Activated CD8-positive, alpha-beta T cell treated with anti-CD3 and anti-CD28 coated beads for 36 hours (primary cell): ENCODE data around the gene AMDHD1. TPM values are rescaled to one million over a fixed set of nuclear protein-coding genes. Genes with fewer than 3 reads are reported as not detected.

Experiments used
- ATAC-seq: fragments of 200-7000 bp; cut with Tn5 transposase; one replicate; pipeline ENCODE4 v1.10.0; 2021; ENCODE audit warnings: mild to moderate bottlenecking, moderate library complexity
- CTCF ChIA-PET: fragments of 350-600 bp; sonication (Branson Sonifier 250); formaldehyde crosslinking; loops from one replicate; lab custom pipeline; 2021; ENCODE audit warnings: antibody characterized with exemption; lab: Charles Lee
- POLR2A ChIA-PET: fragments of 350-600 bp; sonication (Branson Sonifier 250); formaldehyde crosslinking; loops from one replicate; lab custom pipeline; 2021; ENCODE audit warnings: antibody characterized with exemption; lab: Charles Lee
- DNase-seq: peaks from one replicate; pipeline ENCODE4 v3.0.0-alpha.2; 2020
- H3K27ac Mint-ChIP-seq: one replicate; pipeline ENCODE4 v1.8.0; 2021; ENCODE audit warnings: mild to moderate bottlenecking, mixed read lengths
- H3K27me3 Mint-ChIP-seq: one replicate; pipeline ENCODE4 v1.8.0; 2021; ENCODE audit warnings: mixed read lengths
- H3K36me3 Mint-ChIP-seq: one replicate; pipeline ENCODE4 v1.8.0; 2021; ENCODE audit warnings: low read depth, mixed read lengths
- H3K4me1 Mint-ChIP-seq: one replicate; pipeline ENCODE4 v1.8.0; 2021; ENCODE audit warnings: low read depth, mixed read lengths
- H3K4me3 Mint-ChIP-seq: one replicate; pipeline ENCODE4 v1.8.0; 2021; ENCODE audit warnings: mild to moderate bottlenecking, moderate library complexity, mixed read lengths
- H3K9me3 Mint-ChIP-seq: one replicate; pipeline ENCODE4 v1.8.0; 2021; ENCODE audit warnings: mixed read lengths
- CTCF ChIP-seq: fragments of 200-600 bp; IDR thresholded peaks from one replicate; pipeline ENCODE4 v1.8.0; 2022; ENCODE audit warnings: antibody characterized with exemption, mild to moderate bottlenecking
- intact Hi-C: fragments of 100-400 bp; cut with micrococcal nuclease; formaldehyde crosslinking; loops from one replicate; pipeline ENCODE4 v1.10.0; 2022
- total RNA-seq, 2 experiments: library from RNA; stranded (reverse); gene quantifications; one replicate each; pipeline ENCODE4 v1.2.3, GENCODE V29; 2021

AMDHD1 gene
- total RNA-seq: 1 to 10 TPM; 1.1 TPM

DNA sequence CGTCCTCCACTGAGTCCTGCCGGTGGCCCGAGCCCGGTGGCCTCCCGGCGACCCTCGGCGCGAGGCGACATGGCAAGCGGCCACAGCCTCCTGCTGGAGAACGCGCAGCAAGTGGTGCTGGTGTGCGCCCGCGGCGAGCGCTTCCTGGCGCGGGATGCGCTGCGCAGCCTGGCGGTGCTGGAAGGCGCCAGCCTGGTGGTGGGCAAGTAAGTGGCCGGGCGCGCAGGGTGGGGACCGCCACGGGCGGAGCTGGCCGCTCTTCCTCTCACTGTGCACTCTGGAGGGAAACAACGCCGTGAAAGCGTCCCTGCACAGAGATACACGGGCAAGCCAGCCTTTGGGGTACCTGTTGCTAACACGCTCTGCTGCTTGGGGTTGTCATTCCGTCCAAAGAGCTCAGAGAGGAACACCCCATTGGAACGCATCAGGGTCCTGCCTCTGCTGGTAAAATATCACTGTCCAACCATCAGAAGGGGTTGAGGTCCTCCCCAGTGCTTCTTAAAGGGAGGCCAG lies at the start of gene AMDHD1:
TSS of gene AMDHD1 (plus strand) at position 2 of the 513 bp plus-strand sequence. CDS start at position 70, 68 bp downstream.
- intact Hi-C loops: no loop called here

GRCh38 chr12:95896846-95897245 lies 46.3 kb upstream of the AMDHD1 start:
- intact Hi-C loops: no loop called here
- H3K27ac Mint-ChIP-seq: no peak overlapping the region
- ChIA-PET CTCF (interaction anchor here (1.2 to 1.7 kb wide), 3 partner anchors 18 to 100 kb away, joined by 3 to 6 read pairs (median 3); no protein-coding TSS in a partner anchor), POLR2A (no interaction called here)
- peaks cover 11% of the 10 kb centered on the region for H3K27me3 Mint-ChIP-seq
- no peaks in the 10 kb centered on the region for H3K9me3 Mint-ChIP-seq
- H3K4me1 Mint-ChIP-seq: no peaks in the 10 kb centered on the region
- no peak for TF ChIP-seq CTCF
- DNase-seq: no peak
- no peaks in the 10 kb centered on the region for H3K36me3 Mint-ChIP-seq
- H3K4me3 Mint-ChIP-seq: no peak overlapping the region
- no peak for ATAC-seq

More for the DNA sequence above, at the start of gene AMDHD1:
- Mint-ChIP-seq H3K36me3 (no peaks in the 10 kb centered on the region), H3K4me3 (peak within 1 kb of the TSS; percentile 85), H3K4me1 (peaks cover 9% of the 10 kb centered on the region), H3K9me3 (no peaks in the 10 kb centered on the region), H3K27ac (peak within 1 kb of the TSS; percentile 91), H3K27me3 (no peaks in the 10 kb centered on the region)
- ChIA-PET CTCF (interaction anchor here (1.0 to 4.6 kb wide), 10 partner anchors 11 to 573 kb away, joined by 3 to 44 read pairs (median 4); no protein-coding TSS in a partner anchor), POLR2A (interaction anchor here (0.8 to 2.9 kb wide), 11 partner anchors 10 to 940 kb away, joined by 3 to 16 read pairs (median 5); partner anchors contain the start of genes LTA4H, NDUFA12 and SNRPF)
- ATAC-seq (peak; percentile 70), DNase-seq (peak; percentile 68)
- TF ChIP-seq CTCF: peak; percentile 49

GRCh38 chr12:95898081-95898480 lies 45.0 kb upstream of the AMDHD1 start:
- CTCF ChIA-PET: no interaction called here
- H3K4me3 Mint-ChIP-seq: no peak overlapping the region
- intact Hi-C loops: no loop called here
- DNase-seq (no peak), ATAC-seq (no peak)
- H3K4me1 Mint-ChIP-seq: no peaks in the 10 kb centered on the region
- TF ChIP-seq CTCF: no peak
- no peaks in the 10 kb centered on the region for H3K36me3 Mint-ChIP-seq
- no peaks in the 10 kb centered on the region for H3K9me3 Mint-ChIP-seq
- POLR2A ChIA-PET: no interaction called here
- H3K27me3 Mint-ChIP-seq: peaks cover 11% of the 10 kb centered on the region
- H3K27ac Mint-ChIP-seq: no peak overlapping the region

DNA sequence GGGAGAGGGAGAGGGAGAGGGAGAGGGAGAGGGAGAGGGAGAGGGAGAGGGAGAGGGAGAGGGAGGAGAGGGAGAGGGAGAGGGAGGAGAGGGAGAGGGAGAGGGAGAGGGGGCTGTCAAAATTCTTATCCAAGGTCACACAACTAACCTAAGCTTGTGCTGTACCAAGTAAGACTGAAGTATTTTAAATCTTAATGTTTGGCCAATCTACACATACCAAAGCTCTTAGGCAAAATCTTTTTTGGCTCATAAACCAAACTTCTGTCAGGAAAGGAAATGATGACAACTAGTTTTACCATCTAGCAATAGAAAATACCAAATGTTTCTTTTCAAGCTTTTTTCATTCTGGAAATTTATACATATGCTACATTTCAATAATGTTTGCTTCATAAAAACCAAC lies 34.6 kb upstream of the AMDHD1 start:
- ATAC-seq (no peak), DNase-seq (no peak)
- CTCF ChIA-PET: interaction anchor here (1.1 kb wide), 2 partner anchors 9 to 51 kb away, joined by 3 to 13 read pairs; no protein-coding TSS in a partner anchor
- TF ChIP-seq CTCF: no peak
- Mint-ChIP-seq H3K27ac (no peak overlapping the region), H3K4me3 (no peak overlapping the region), H3K27me3 (peaks cover 13% of the 10 kb centered on the region), H3K9me3 (peaks cover 2% of the 10 kb centered on the region), H3K36me3 (no peaks in the 10 kb centered on the region), H3K4me1 (no peaks in the 10 kb centered on the region)
- POLR2A ChIA-PET: no interaction called here
- intact Hi-C loops: no loop called here

- ChIA-PET POLR2A (no interaction called here), CTCF (no interaction called here)
- intact Hi-C loops: no loop called here
- Mint-ChIP-seq H3K27ac (no peak overlapping the region), H3K4me1 (no peaks in the 10 kb centered on the region), H3K27me3 (peaks cover 11% of the 10 kb centered on the region), H3K9me3 (no peaks in the 10 kb centered on the region), H3K4me3 (no peak overlapping the region), H3K36me3 (no peaks in the 10 kb centered on the region)
- no peak for TF ChIP-seq CTCF
- DNase-seq (no peak), ATAC-seq (no peak)
Measured at GRCh38 chr12:95909871-95910270, 33.3 kb upstream of the AMDHD1 start.
